C4-2B (cell line): ENCODE results near the gene TUBB3.

Experiments used
- ZFX ChIP-seq: fragments of 450-650 bp; IDR thresholded peaks from 2 replicates; pipeline ENCODE4 v1.6.1; 2017
- TF ChIP-seq, protein P1 (sequence below): fragments of 450-650 bp; conservative IDR thresholded peaks from 2 replicates; pipeline ENCODE4 v1.5.1; 2017; ENCODE audit warnings: mild to moderate bottlenecking

DNA sequence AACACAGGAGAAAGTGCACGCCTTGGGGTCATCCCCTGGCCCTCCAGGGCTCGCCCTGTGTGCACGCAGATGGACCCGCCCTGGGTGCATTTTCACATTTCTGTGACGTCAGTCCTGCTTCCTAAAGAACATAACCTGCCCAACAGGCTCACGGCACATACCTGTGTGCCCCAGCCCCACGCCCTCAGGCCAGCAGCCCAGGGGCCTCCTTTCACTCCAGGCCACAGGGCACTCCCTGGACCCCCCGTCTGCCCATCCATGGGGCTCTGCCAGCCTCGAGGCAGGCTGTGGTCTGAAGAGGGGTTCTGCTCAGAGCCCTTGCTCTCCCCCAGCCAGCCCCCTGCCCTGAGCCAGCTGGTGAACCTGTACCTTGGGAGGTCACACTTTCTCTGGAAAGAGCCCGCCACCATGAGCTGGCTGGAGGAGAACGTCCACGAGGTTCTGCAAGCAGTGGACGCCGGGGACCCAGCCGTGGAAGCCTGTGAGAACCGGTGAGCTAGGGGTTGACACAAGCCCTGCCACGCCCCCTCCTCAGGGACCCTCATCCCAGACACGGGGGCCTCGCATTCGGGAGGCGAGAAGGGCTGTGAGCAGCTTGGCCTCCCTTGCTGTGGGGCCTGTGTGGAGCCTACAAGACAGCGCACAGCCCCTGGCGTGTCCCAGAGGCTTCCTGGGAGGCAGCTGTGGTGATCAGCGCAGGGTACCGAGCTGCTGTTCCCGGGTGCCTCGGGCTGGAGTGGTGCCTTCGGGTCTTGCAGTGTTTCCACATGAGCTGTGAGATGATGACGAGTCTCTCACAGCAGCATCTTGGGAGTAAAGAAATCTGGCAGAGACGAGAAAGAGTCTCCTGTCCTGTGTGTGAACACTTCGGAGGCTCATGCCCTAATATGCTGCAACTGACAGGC, 18.3 kb upstream of the TUBB3 start:
- TF ChIP-seq, protein P1, sequence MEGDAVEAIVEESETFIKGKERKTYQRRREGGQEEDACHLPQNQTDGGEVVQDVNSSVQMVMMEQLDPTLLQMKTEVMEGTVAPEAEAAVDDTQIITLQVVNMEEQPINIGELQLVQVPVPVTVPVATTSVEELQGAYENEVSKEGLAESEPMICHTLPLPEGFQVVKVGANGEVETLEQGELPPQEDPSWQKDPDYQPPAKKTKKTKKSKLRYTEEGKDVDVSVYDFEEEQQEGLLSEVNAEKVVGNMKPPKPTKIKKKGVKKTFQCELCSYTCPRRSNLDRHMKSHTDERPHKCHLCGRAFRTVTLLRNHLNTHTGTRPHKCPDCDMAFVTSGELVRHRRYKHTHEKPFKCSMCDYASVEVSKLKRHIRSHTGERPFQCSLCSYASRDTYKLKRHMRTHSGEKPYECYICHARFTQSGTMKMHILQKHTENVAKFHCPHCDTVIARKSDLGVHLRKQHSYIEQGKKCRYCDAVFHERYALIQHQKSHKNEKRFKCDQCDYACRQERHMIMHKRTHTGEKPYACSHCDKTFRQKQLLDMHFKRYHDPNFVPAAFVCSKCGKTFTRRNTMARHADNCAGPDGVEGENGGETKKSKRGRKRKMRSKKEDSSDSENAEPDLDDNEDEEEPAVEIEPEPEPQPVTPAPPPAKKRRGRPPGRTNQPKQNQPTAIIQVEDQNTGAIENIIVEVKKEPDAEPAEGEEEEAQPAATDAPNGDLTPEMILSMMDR, result no peak
- TF ChIP-seq ZFX, result no peak
